K562 (cell line): ENCODE results near the gene GALM. TPM values are rescaled to one million over a fixed set of nuclear protein-coding genes. Genes with fewer than 3 reads are reported as not detected.

ENCODE experiments used
- ATAC-seq: fragments of 200-7000 bp; cut with Tn5 transposase; 3 replicates; pipeline ENCODE4 v1.9.1; 2020; ENCODE audit warnings: moderate library complexity
- BruUV-seq: library from RNA; stranded (reverse); fragments of 400-500 nt; replicated peaks from 2 replicates; lab custom pipeline; 2021; lab: Mats Ljungman, UMichigan
- CTCF ChIA-PET: fragments of 300-600 bp; formaldehyde crosslinking; extraction: SDS; loops from one replicate; lab custom pipeline; 2021; ENCODE audit warnings: low intra/inter-chr PET ratio; lab: Yijun Ruan, JAX
- POLR2A ChIA-PET: fragments of 300-600, 350-650 bp; sonication (Branson Sonifier 250); formaldehyde crosslinking; extraction: SDS; loops from one replicate; lab custom pipeline; 2021; ENCODE audit warnings: antibody characterized with exemption, inconsistent platforms; lab: Yijun Ruan, JAX
- DNase-seq, 4 experiments: peaks; one replicate each; pipeline versions ENCODE4 v3.0.0 to v3.0.0-alpha.2; 2011 to 2018; ENCODE audit warnings: low spot score in 3 of 4, mixed read lengths in 3 of 4; ENCODE audit errors: extremely low read depth in 1 of 4
- FAIRE-seq: peaks from 2 replicates; lab custom pipeline; 2011; peaks lifted over from hg19 to GRCh38; lab: Jason Lieb, UNC
- H2AFZ ChIP-seq: 2 replicates; pipeline ENCODE4 v1.6.0; 2011; ENCODE audit warnings: low read depth, low read length, control low read depth, inconsistent platforms
- H3K27ac ChIP-seq: fragments of 200-600 bp; 3 replicates; pipeline ENCODE4 v1.8.0; 2011; ENCODE audit warnings: low read depth, mild to moderate bottlenecking, control low read depth, inconsistent platforms, low read length, moderate library complexity, mixed read lengths; ENCODE audit errors: extremely low read depth
- H3K27me3 ChIP-seq, 2 experiments: fragments of 300-600 bp in 1 of 2; 2 replicates in 1 of 2; 3 replicates in 1 of 2; pipeline versions ENCODE4 v1.6.0 to v1.8.0; 2011; ENCODE audit warnings: inconsistent platforms in 2 of 2, low read length in 2 of 2, mild to moderate bottlenecking in 1 of 2, mixed read lengths in 1 of 2, moderate library complexity in 1 of 2; ENCODE audit not compliant: control insufficient read depth in 2 of 2, insufficient read depth in 2 of 2
- H3K36me3 ChIP-seq: fragments of 300-600 bp; 3 replicates; pipeline ENCODE4 v1.8.0; 2011; ENCODE audit warnings: mild to moderate bottlenecking, low read length, inconsistent platforms; ENCODE audit not compliant: control insufficient read depth, insufficient read depth
- H3K4me1 ChIP-seq, 2 experiments: fragments of 200-600 bp in 1 of 2; replicated peaks in 1 of 2; 2 replicates in 1 of 2; 3 replicates in 1 of 2; pipeline versions ENCODE4 v1.5.1 to v1.8.0; 2011; ENCODE audit warnings: inconsistent platforms in 2 of 2, low read length in 2 of 2, mild to moderate bottlenecking in 1 of 2, mixed read lengths in 1 of 2, moderate library complexity in 1 of 2; ENCODE audit not compliant: control insufficient read depth in 2 of 2, insufficient read depth in 2 of 2
- H3K4me2 ChIP-seq: 2 replicates; pipeline ENCODE4 v1.6.1; 2011; ENCODE audit warnings: low read length, control low read depth, inconsistent platforms, mixed read lengths; ENCODE audit not compliant: insufficient read depth
- H3K4me3 ChIP-seq: fragments of 200-600 bp; sonication (generic), shearing (Covaris generic); 2 replicates; pipeline ENCODE4 v1.5.1; 2016; ENCODE audit warnings: control low read depth, inconsistent platforms
- H3K79me2 ChIP-seq: fragments of 200-600 bp; 3 replicates; pipeline ENCODE4 v1.8.0; 2011; ENCODE audit warnings: low read length, inconsistent platforms; ENCODE audit not compliant: control insufficient read depth, insufficient read depth
- H3K9ac ChIP-seq, 2 experiments: 2 replicates each; pipeline versions ENCODE4 v1.6.0 to v1.6.1; 2011; ENCODE audit warnings: low read depth in 2 of 2, low read length in 2 of 2, control low read depth in 1 of 2, inconsistent platforms in 1 of 2, mild to moderate bottlenecking in 1 of 2, mixed read lengths in 1 of 2; ENCODE audit not compliant: insufficient read depth in 1 of 2
- H3K9me1 ChIP-seq: one replicate; pipeline ENCODE4 v1.6.0; 2011; ENCODE audit warnings: inconsistent platforms, mild to moderate bottlenecking, low read length, moderate library complexity; ENCODE audit not compliant: control insufficient read depth, insufficient read depth
- H3K9me3 ChIP-seq: replicated peaks from 2 replicates; pipeline ENCODE4 v1.5.1; 2011; ENCODE audit warnings: low read depth, low read length, inconsistent platforms; ENCODE audit not compliant: control insufficient read depth, insufficient read depth
- H4K20me1 ChIP-seq: replicated peaks from 2 replicates; pipeline ENCODE4 v1.6.1; 2011; ENCODE audit warnings: low read length, inconsistent platforms, mixed read lengths; ENCODE audit not compliant: control insufficient read depth, insufficient read depth
- ARID2 ChIP-seq: fragments of 450-650 bp; IDR thresholded peaks from 2 replicates; pipeline ENCODE4 v1.6.1; 2017; ENCODE audit warnings: antibody characterized with exemption, mild to moderate bottlenecking
- CCNT2 ChIP-seq: IDR thresholded peaks from 2 replicates; pipeline ENCODE4 v1.6.1; 2011; ENCODE audit warnings: borderline replicate concordance, low read depth, mild to moderate bottlenecking, moderate library complexity, mixed read lengths, low read length; ENCODE audit not compliant: insufficient read length; ENCODE audit errors: extremely low read depth
- MBD2 ChIP-seq: sonication (generic); IDR thresholded peaks from 2 replicates; pipeline ENCODE4 v1.6.1; 2016; ENCODE audit warnings: low read depth, borderline replicate concordance
- PHTF2 ChIP-seq: fragments of 250-450 bp; sonication (Bioruptor Pico); IDR thresholded peaks from 2 replicates; pipeline ENCODE4 v1.5.0; 2021; ENCODE audit warnings: mild to moderate bottlenecking
- RBM39 ChIP-seq: fragments of 200-400 bp; formaldehyde crosslinking; optimal IDR thresholded peaks from 2 replicates; pipeline ENCODE3; 2018; ENCODE audit warnings: low read depth, low read length
- RNF2 ChIP-seq: sonication (generic); IDR thresholded peaks from 2 replicates; pipeline ENCODE4 v1.6.1; 2016
- SIN3B ChIP-seq: fragments of 450-650 bp; IDR thresholded peaks from 2 replicates; pipeline ENCODE4 v1.6.1; 2017; ENCODE audit warnings: low read depth, mild to moderate bottlenecking, moderate library complexity
- YBX1 ChIP-seq: fragments of 450-650 bp; IDR thresholded peaks from 2 replicates; pipeline ENCODE4 v1.7.1; 2016; ENCODE audit warnings: mild to moderate bottlenecking
- ZNF77 ChIP-seq: fragments of 250-450 bp; sonication (Bioruptor Pico); IDR thresholded peaks from 2 replicates; pipeline ENCODE4 v1.5.0; 2020
- WGBS: fragments of 100-300 bp; shearing (Covaris generic); methylation state at CpG from one replicate; pipeline ENCODE4 v1.1.6; 2016; ENCODE audit warnings: low coverage, mixed read lengths; ENCODE audit not compliant: insufficient coverage; ENCODE audit errors: missing lambda C conversion rate; 5-methylcytosine and 5-hydroxymethylcytosine counted together
- in situ Hi-C: fragments of 300-500 bp; cut with MboI; formaldehyde crosslinking; loops from 4 replicates; pipeline ENCODE4 v1.15.0; 2018; ENCODE audit warnings: inconsistent platforms, mixed read lengths
- intact Hi-C: fragments of 100-400 bp; cut with micrococcal nuclease; formaldehyde crosslinking; loops from 2 replicates; pipeline ENCODE4 v1.14.2; 2022
- polyA plus RNA-seq, 8 experiments: library from polyadenylated mRNA; depleted of rRNA in 4 of 8; stranded (reverse) in 5 of 8; unstranded in 3 of 8; fragments of >200 nt; fragmentation: Nextera tagmentation in 2 of 8; fragmentation: Illumina TruSeq in 1 of 8; extraction: Ambion mirVana in 2 of 8; extraction: Trizol in 1 of 8; gene quantifications; 2 replicates each; pipeline versions ENCODE4 v1.2.1 to v1.2.3, GENCODE V29; 2011 to 2014; ENCODE audit warnings: inconsistent platforms in 1 of 8, missing spikeins in 1 of 8
- total RNA-seq, 7 experiments: library from RNA; depleted of rRNA in 6 of 7; stranded (reverse); fragments of >200 nt in 6 of 7; fragmentation: Illumina TruSeq in 2 of 7; extraction: Trizol in 2 of 7; gene quantifications; 2 replicates each; pipeline versions ENCODE4 v1.2.1 to v1.2.3, GENCODE V29; 2011 to 2021; ENCODE audit warnings: low replicate concordance in 1 of 7
- TF ChIP-seq, protein P1 (sequence below): fragments of 450-650 bp; conservative IDR thresholded peaks from 2 replicates; pipeline ENCODE4 v1.6.1; 2016; ENCODE audit warnings: missing genetic modification characterization, low read depth, mild to moderate bottlenecking, missing compliant biosample characterization, moderate library complexity

Gene GALM
- total and polyA plus RNA-seq, 9 of the 15 experiments (the other 6 are each of a cell fraction or from before 2014, with no cell fraction given) = 22.1 to 51.7 (median 27.9) TPM

DNA sequence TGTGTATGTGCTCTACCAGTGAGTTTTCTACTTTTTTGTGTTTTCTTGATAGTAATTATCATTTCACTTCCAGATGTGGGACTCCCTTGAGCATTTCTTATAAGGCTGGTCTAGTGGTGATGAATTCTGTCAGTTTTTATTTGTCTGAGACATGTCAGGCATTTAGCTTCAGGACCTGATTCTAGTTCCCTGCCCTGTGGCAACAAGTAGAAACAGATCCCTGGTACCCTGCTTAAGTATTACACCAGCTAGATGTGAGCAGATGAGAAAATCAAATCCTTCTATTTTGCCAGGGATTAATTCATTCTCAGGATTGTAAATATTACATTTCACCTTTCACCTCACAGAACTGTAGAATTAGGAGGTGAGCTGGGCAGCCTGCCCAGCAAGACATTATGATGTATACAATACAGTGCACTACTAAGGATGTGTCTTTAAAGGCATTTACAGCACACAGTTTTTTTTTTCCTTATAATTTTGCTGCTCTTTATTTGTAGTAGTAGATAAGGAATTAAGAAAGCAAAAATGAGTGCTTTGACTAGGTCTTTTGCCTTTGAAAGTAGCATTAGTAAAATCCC lies 35.1 kb downstream of the GALM start (continued):
- TF ChIP-seq, protein P1, sequence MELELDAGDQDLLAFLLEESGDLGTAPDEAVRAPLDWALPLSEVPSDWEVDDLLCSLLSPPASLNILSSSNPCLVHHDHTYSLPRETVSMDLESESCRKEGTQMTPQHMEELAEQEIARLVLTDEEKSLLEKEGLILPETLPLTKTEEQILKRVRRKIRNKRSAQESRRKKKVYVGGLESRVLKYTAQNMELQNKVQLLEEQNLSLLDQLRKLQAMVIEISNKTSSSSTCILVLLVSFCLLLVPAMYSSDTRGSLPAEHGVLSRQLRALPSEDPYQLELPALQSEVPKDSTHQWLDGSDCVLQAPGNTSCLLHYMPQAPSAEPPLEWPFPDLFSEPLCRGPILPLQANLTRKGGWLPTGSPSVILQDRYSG (tag) = no peak
- no peak for TF ChIP-seq ARID2
- TF ChIP-seq RBM39 = no peak
- TF ChIP-seq CCNT2 = no peak
- no peak for TF ChIP-seq MBD2

DNA sequence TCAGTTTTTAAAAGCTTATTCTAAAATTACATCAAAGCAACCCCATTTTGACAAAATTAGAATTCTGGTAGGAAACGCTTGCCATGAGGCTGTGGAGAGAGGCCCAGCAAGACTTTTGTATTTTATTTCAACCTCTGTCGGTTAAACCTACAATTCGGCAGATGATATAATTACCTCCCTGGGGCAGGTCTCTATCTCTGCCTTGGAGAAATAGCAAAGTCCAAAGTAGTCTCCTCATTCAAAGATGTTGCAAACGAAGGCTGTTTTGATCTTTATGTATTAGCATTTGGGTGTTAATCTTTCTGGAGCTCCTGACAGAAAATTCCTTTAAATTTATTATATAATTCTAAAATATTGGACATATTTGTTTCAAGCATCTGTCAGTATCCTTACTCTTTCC lies 35.6 kb downstream of the GALM start:
- Histone ChIP-seq H3K27me3 (no peaks in the 10 kb centered on the region), H3K79me2 (no peaks in the 10 kb centered on the region; the same call in 2 of the 3 replicates), H3K27ac (no peak overlapping the region), H3K4me2 (no peak overlapping the region), H3K4me3 (no peak overlapping the region), H3K9me1 (no peaks in the 10 kb centered on the region), H3K4me1 (peaks cover 0 to 9% of the 10 kb centered on the region in 2 experiments; a peak in 3 of 5 replicates), H3K36me3 (no peaks in the 10 kb centered on the region), H4K20me1 (no peaks in the 10 kb centered on the region), H3K9me3 (no peaks in the 10 kb centered on the region), H3K9ac (no peak overlapping the region), H2AFZ (no peak overlapping the region)
- DNase-seq (no peak), ATAC-seq (no peak), FAIRE-seq (no peak)
- TSS peak; percentile 16 for BruUV-seq
- 54% methylated on average over 4 of the region's 4 CpGs for WGBS
- ChIA-PET POLR2A (interaction anchor here (1.1 kb wide), 1 partner anchor 49 kb away, joined by 3 read pairs; no protein-coding TSS in a partner anchor), CTCF (no interaction called here)
- intact Hi-C loops = no loop called here
- TF ChIP-seq ZNF77 (CRISPR knock-in tag) (no peak), RNF2 (no peak), YBX1 (no peak), SIN3B (no peak), PHTF2 (CRISPR knock-in tag) (no peak)
- in situ Hi-C loops = no loop called here
